T-helper 1 cell treated with Interleukin-12 subunit alpha and Interleukin-12 subunit beta and Interleukin-4 antibody, amounts not matched to agents 30 μg/mL and 1 μg/mL, for 36 hours (primary cell): Measurements from ENCODE around the gene LONRF3.
"Not testable (repeated sequence)": the region's sequence is repeated elsewhere in the genome, so short reads cannot be mapped to it uniquely, and the experiment has no call there.

ENCODE experiments used
- H3K27ac Mint-ChIP-seq: one replicate; pipeline ENCODE4 v1.8.0; 2021; ENCODE audit warnings: mild to moderate bottlenecking, mixed read lengths
- H3K27me3 Mint-ChIP-seq: one replicate; pipeline ENCODE4 v1.8.0; 2021; ENCODE audit warnings: low read depth, mixed read lengths
- H3K36me3 Mint-ChIP-seq: one replicate; pipeline ENCODE4 v1.8.0; 2021; ENCODE audit warnings: low read depth, mixed read lengths
- H3K4me1 Mint-ChIP-seq: one replicate; pipeline ENCODE4 v1.8.0; 2021; ENCODE audit warnings: low read depth, mixed read lengths
- H3K4me3 Mint-ChIP-seq: one replicate; pipeline ENCODE4 v1.8.0; 2021; ENCODE audit warnings: mild to moderate bottlenecking, moderate library complexity, mixed read lengths
- H3K9me3 Mint-ChIP-seq: one replicate; pipeline ENCODE4 v1.8.0; 2021; ENCODE audit warnings: mixed read lengths

LONRF3 gene

DNA sequence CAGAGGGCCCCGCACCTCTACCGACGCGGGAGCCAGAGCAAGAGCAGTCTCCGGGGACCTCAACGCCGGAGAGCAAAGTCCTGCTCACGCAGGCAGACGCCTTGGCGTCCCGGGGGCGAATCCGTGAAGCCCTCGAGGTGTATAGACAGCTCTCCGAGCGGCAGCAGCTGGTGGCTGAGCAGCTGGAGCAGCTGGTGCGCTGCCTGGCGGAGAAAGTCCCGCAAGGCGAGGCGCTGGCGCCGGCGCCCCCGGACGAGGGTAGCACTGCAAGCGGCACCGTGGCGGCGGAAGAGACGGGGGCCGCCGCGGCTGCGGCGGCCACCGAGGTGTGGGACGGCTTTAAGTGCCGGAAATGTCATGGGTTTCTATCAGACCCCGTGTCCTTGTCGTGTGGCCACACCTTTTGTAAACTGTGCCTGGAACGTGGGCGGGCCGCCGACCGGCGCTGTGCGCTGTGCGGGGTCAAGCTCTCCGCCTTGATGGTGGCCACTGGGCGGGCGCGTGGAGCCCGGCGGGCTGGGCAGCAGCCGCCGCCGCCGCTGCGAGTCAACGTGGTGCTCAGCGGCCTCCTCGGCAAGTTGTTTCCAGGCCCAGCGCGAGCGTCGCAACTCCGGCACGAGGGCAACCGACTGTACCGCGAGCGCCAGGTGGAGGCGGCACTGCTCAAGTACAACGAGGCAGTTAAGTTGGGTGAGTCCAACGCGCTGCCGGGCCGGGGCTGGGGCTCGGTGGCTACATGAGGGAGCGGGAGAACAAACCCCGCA lies 672 bp downstream of the LONRF3 start:
- H3K27me3 Mint-ChIP-seq, result peaks cover 42% of the 10 kb centered on the region
- peaks cover 9% of the 10 kb centered on the region for H3K4me1 Mint-ChIP-seq
- peak overlapping the region; percentile 49 for H3K27ac Mint-ChIP-seq
- peak overlapping the region; percentile 86 for H3K4me3 Mint-ChIP-seq
- no peaks in the 10 kb centered on the region for H3K9me3 Mint-ChIP-seq
- no peaks in the 10 kb centered on the region for H3K36me3 Mint-ChIP-seq

DNA sequence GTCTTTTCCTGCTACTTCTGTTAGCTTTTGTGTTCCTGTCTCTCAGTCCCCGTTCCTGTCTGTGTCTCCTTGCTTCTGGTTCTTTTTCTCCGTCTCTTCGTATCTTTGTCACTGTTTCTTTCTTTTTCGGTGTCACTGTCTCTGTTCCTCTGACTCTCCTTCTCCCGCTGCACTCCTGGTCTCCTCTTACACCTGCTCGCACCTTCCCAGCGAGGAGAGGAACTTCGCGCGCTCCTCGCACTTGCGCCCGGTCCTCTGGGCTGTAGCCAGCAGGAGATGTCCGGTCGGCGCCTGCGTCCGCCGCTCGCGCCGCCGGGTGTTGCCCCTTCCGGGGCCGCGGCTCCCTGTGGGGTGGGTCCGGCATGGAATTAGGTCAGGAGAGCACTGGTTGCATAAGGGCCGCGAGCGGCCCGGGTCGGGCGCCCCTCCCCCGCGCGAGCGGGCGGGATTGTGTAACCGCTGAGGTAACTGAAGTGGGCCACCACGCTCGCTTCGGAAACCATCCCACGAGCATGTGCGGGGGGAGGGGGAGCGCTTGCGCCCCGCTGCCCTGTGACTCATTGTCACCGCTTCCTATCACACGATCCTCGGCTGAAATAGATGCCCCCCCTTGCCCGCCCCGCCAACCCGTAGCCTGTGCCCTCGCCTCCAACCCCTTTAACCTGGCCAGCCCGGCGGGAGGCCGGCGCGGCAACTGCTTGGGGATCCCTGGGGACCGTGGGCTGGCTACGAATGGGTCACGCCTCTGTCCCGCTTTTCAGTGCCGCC lies 1.6 kb downstream of the LONRF3 start:
- H3K27ac Mint-ChIP-seq, result peak overlapping the region; percentile 49
- H3K4me1 Mint-ChIP-seq, result peaks cover 9% of the 10 kb centered on the region
- H3K27me3 Mint-ChIP-seq, result peaks cover 37% of the 10 kb centered on the region
- peak overlapping the region; percentile 86 for H3K4me3 Mint-ChIP-seq
- H3K9me3 Mint-ChIP-seq, result no peaks in the 10 kb centered on the region
- H3K36me3 Mint-ChIP-seq, result no peaks in the 10 kb centered on the region

DNA sequence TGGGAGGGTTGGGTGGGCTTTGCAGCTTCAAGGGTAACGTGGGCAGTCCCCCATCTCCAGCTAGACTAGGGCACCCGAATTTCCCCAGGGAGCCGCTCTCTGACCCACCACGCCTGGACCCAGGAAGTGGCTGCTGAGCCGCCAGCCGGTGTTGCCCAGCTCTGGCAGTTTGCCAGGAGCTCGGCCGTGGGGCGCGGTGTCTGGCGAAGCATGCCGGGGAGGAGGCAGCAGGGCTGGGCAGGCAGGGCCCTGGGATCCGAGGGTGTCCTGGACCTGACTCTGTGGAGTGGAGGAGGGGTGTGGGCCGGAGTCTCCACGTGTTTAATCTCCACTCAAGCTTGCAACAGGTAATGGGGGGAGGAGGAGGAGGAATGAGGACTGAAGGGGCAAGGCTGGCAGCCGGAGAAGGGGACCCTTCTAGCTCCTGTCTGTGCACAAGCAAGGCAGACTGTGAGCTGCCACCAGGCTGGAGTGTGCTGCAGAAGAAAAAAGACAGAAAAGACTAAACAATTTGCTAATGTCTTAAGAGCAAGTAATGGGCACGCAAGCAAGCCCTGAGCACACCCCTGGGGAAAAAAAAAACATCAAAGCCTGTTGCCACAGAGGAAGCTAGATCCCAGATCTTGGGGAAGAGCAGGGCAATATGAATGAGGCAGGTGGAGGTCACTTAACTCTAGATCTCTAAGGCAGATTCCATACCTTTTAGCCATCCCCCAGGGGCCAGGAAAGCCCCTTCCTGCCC lies 2.4 kb downstream of the LONRF3 start:
- no peaks in the 10 kb centered on the region for H3K36me3 Mint-ChIP-seq
- H3K9me3 Mint-ChIP-seq, result no peaks in the 10 kb centered on the region
- no peak overlapping the region for H3K4me3 Mint-ChIP-seq
- H3K4me1 Mint-ChIP-seq, result peaks cover 9% of the 10 kb centered on the region
- no peak overlapping the region for H3K27ac Mint-ChIP-seq
- peaks cover 35% of the 10 kb centered on the region for H3K27me3 Mint-ChIP-seq

DNA sequence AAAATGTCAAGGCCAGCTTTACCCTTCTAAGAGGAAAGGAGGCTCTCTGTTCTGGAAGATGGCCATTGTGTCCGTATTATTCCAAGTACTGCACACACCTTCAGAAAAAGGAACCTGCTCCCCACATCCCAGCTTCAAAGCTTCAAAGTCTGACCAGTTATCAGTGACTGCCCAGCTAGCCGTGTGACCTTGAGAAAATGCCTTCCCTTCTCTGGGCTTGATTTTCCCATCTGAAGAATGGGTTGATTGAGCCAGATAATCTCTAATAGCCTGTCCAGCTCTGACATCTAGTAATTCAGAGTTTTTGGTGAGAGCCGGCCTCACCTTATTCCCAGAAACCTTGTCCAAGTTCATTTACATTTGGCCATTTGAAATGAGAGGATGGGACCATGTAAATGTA lies 3.0 kb downstream of the LONRF3 start:
- H3K27me3 Mint-ChIP-seq, result peaks cover 30% of the 10 kb centered on the region
- peaks cover 9% of the 10 kb centered on the region for H3K4me1 Mint-ChIP-seq
- no peak overlapping the region for H3K27ac Mint-ChIP-seq
- H3K36me3 Mint-ChIP-seq, result no peaks in the 10 kb centered on the region
- no peaks in the 10 kb centered on the region for H3K9me3 Mint-ChIP-seq
- no peak overlapping the region for H3K4me3 Mint-ChIP-seq

DNA sequence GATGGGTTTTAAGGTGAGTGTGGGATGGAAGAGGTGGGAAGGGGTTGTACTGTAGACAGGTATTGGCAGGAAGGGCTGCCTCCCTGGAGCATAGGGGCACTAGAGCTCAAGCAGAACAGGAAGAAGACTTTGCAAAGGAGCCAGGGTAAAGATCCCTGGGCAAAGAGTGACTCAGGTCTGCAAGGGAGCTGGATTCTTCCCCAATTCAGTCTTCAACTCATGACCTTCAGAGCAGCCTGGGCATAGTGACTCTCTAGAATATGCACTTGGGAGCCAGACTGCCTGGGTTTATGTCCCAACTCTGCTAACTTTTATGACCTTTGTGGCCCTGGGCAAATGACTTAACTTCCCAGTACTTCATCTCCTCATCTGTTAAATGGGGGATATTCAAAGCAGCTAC lies 4.0 kb downstream of the LONRF3 start:
- H3K36me3 Mint-ChIP-seq, result no peaks in the 10 kb centered on the region

DNA sequence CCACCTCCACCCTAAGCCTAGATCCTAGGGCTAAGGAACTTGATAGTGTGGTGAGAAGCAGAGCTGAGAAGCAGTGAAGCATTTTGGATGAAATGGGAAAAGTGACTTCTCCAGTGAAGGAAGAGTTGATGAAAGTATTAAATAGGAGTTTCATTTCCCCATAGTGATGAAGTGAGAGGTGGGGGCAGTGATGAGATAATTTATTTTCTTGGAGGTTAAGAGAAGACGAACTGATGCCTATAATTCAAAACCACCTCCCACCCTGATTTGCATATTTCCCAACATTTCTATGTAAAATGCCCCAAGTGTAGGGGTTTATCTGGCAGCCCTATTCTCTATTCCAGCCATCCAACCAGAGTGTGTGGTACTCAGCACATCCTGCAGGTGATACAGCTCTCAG lies 6.3 kb downstream of the LONRF3 start:
- Mint-ChIP-seq H3K27ac (no peak overlapping the region), H3K9me3 (no peaks in the 10 kb centered on the region), H3K27me3 (peaks cover 7% of the 10 kb centered on the region), H3K36me3 (no peaks in the 10 kb centered on the region), H3K4me3 (no peak overlapping the region), H3K4me1 (peaks cover 1% of the 10 kb centered on the region)

More for the DNA sequence above, 4.0 kb downstream of the LONRF3 start:
- no peak overlapping the region for H3K4me3 Mint-ChIP-seq
- peaks cover 23% of the 10 kb centered on the region for H3K27me3 Mint-ChIP-seq
- H3K27ac Mint-ChIP-seq, result no peak overlapping the region
- H3K4me1 Mint-ChIP-seq, result peaks cover 9% of the 10 kb centered on the region
- H3K9me3 Mint-ChIP-seq, result no peaks in the 10 kb centered on the region

DNA sequence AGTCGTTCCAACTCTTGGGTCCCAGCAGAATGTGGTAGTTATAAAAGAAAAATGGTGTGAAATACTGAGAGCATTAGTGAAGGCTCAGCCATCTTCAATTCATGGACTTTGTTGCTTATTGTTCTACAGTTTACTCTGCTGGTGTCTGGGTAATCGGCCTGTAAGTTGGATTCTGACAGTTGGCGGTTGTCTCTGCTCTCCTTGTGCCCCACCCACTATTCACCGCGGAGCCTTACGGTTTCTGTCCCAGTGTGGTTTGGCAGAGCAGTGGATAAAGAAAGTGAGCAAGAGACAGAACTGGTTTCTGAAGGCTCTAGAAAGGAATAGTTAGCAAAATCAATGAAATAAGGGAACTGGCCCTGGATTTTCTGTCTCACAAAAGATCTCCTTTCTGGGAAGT lies 9.1 kb downstream of the LONRF3 start:
- Mint-ChIP-seq H3K36me3 (no peaks in the 10 kb centered on the region), H3K27me3 (no peaks in the 10 kb centered on the region), H3K4me1 (no peaks in the 10 kb centered on the region), H3K4me3 (no peak overlapping the region), H3K27ac (no peak overlapping the region), H3K9me3 (no peaks in the 10 kb centered on the region)

DNA sequence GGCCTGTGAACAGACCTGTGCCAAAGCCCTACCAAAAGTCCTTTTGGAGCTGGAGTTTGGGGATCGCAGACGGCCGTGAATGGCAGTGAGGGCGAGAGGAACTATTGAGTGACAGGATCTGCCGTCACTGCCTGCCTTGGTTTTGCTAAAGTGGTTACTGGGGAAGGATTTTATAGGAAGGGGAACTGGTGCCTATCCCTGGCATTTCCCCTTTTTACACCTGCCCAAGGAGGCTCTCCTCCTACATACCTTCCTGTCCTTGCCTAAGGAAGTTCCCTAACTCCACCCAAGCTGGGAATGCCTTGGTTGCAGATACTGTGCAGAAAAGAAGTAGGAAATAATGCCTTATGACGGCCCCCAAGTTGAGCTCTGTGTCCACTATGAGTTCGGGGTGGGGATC lies 14.5 kb downstream of the LONRF3 start:
- Mint-ChIP-seq H3K36me3 (peaks cover 1% of the 10 kb centered on the region), H3K27ac (no peak overlapping the region), H3K4me3 (no peak overlapping the region), H3K4me1 (peaks cover 6% of the 10 kb centered on the region), H3K9me3 (no peaks in the 10 kb centered on the region), H3K27me3 (no peaks in the 10 kb centered on the region)

DNA sequence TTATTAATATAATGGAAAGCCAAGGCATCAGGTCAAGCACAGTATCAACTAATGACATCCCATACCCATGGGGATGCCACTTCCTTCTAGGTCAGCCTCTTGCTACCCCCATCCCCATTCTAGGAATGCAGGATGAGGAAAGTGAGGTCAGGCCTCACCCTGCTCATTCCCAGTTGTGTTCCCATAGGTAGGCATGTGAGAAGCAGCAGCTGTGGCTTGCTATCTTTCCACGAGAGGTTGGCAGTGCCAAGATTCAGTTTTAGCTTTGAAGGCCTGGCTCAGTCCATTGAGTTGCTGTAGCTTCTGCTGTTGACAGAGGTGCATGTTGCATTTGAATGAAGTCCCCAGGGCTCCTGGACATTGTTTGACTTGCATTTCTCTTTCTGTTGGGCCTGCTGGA lies 15.5 kb downstream of the LONRF3 start:
- H3K9me3 Mint-ChIP-seq, result no peaks in the 10 kb centered on the region
- no peak overlapping the region for H3K27ac Mint-ChIP-seq
- no peaks in the 10 kb centered on the region for H3K27me3 Mint-ChIP-seq
- peaks cover 6% of the 10 kb centered on the region for H3K4me1 Mint-ChIP-seq
- peaks cover 1% of the 10 kb centered on the region for H3K36me3 Mint-ChIP-seq
- no peak overlapping the region for H3K4me3 Mint-ChIP-seq

DNA sequence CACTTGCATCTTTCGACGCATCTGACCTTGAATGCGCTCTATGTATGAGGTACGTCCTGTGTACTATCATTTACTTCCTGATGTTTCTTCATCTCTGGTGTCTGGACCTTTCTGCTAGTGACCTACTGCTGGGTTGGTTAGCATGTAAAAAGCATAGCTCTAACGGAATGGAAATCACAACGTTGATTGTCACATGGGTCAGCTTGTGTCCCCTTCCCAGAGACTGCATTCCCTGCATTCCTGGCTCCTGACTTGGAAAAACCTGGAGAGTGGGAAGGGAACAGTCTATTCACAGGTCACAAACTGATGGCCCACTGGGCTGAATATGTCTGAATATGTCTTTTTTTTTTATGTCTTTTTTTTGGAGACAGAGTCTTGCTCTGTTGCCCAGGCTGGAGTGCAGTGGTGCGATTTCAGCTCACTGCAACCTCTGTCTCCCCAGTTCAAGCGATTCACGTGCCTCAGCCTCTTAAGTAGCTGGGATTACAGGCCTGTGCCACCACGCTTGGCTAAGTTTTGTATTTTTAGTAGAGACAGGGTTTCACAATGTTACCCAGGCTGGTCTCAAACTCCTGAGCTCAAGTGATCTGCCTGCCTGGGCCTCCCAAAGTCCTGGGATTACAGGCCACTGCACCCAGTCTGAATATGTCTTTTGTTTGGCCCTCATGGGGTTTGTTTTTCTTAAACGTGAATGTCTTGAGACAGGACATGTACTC lies 16.3 kb downstream of the LONRF3 start:
- Mint-ChIP-seq H3K9me3 (no peaks in the 10 kb centered on the region), H3K4me3 (no peak overlapping the region), H3K27ac (no peak overlapping the region), H3K4me1 (peaks cover 6% of the 10 kb centered on the region), H3K27me3 (no peaks in the 10 kb centered on the region), H3K36me3 (peaks cover 1% of the 10 kb centered on the region)

DNA sequence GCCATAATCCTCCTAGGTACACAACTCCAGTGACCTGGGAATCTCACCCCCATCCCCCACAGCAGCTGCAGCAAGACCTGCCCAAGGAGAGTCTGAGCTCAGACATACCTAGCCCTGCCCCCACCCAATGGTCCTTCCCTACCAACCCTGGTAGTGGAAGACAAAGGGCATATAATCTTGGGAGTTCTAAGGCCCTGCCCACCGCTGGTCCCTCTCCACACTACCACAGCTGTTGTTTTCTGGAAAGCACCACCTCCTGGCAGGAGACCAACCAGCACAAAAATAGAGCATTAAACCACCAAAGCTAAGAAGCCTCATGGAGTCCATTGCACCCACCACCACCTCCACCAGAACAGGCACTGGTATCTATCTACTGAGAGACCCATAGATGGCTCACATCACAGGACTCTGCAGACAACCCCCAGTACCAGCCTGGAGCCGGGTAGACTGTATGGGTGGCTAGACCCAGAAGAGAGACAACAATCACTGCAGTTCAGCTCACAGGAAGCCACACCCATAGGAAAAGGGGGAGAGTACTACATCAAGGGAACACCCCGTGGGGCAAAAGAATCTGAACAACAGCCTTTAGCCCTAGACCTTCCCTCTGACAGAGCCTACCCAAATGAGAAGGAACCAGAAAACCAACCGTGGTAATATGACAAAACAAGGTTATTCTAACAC lies 18.2 kb downstream of the LONRF3 start:
- not testable (repeated sequence) for H3K27ac Mint-ChIP-seq, H3K4me3 Mint-ChIP-seq, H3K27me3 Mint-ChIP-seq, H3K9me3 Mint-ChIP-seq, H3K4me1 Mint-ChIP-seq, H3K36me3 Mint-ChIP-seq

DNA sequence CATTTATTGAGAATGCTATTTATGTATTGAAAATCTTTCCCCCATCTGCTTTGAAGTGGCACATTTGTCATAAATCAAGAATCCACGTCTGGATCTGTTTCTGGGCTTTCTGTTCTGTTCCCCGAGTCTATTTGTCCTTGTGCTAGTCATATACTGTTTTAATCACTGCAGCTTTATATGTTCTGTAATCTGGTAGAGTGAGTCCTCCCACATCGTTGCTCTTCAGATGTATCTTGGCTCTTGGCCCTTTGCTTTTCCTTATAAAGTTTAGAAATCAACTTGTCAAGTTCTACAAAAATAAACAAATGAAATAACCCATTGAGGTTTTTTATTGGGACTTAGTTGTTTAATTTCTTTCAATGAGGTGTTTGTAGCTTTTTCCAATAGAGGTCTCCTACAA lies 29.0 kb downstream of the LONRF3 start:
- no peak overlapping the region for H3K4me3 Mint-ChIP-seq
- no peak overlapping the region for H3K27ac Mint-ChIP-seq
- H3K4me1 Mint-ChIP-seq, result no peaks in the 10 kb centered on the region
- H3K36me3 Mint-ChIP-seq, result no peaks in the 10 kb centered on the region
- no peaks in the 10 kb centered on the region for H3K27me3 Mint-ChIP-seq
- no peaks in the 10 kb centered on the region for H3K9me3 Mint-ChIP-seq

DNA sequence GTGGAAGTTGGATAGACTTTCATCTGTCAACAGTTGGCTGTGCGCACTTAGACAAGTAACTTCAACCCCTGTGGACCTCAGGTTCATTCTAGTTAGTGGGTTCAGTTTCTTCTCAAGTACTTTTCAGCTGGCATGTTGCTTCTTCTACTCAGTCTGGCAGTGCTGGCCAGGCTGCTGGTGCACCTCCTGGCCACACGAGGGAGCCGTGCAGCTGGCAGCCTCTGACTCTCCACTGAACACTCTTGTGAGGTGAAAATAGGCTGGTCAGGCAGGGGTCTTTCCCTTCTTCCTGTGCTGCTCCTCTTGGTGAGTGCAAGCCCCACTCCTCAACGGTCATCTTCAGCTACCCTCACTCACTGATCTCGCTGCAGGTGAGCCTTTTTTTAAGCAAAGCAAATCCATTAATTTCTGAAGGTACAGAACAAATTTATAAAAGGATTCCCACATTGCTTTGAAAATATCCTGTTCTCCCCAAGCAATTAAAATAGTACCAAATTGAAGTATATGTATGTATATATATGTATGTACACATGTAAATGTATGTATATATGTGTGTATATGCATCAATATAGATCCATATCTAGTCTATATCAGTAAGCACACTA lies 30.6 kb downstream of the LONRF3 start:
- H3K27me3 Mint-ChIP-seq, result no peaks in the 10 kb centered on the region
- no peaks in the 10 kb centered on the region for H3K9me3 Mint-ChIP-seq
- no peaks in the 10 kb centered on the region for H3K4me1 Mint-ChIP-seq
- H3K4me3 Mint-ChIP-seq, result no peak overlapping the region
- no peak overlapping the region for H3K27ac Mint-ChIP-seq
- no peaks in the 10 kb centered on the region for H3K36me3 Mint-ChIP-seq
